HepG2 (cell line): Measurements from ENCODE around the gene OVCH1. TPM values are rescaled to one million over a fixed set of nuclear protein-coding genes. Genes with fewer than 3 reads are reported as not detected.

Source experiments
- BRD4 ChIP-seq: sonication (generic); formaldehyde crosslinking; IDR thresholded peaks from 2 replicates; pipeline ENCODE4 v1.4.0; 2020; ENCODE audit warnings: missing genetic modification reagents
- CTCF ChIP-seq: sonication (generic); formaldehyde crosslinking; IDR thresholded peaks from 2 replicates; pipeline ENCODE4 v1.5.0; 2020; ENCODE audit warnings: mild to moderate bottlenecking, missing genetic modification reagents, moderate library complexity
- KIAA2018 ChIP-seq: sonication (generic); formaldehyde crosslinking; IDR thresholded peaks from 2 replicates; pipeline ENCODE4 v1.5.0; 2020; ENCODE audit warnings: mild to moderate bottlenecking, missing genetic modification reagents, borderline replicate concordance
- MLXIP ChIP-seq: sonication (generic); formaldehyde crosslinking; IDR thresholded peaks from 2 replicates; pipeline ENCODE4 v1.9.0; 2021; ENCODE audit warnings: missing genetic modification reagents, borderline replicate concordance
- SIN3A ChIP-seq: IDR thresholded peaks from 2 replicates; pipeline ENCODE4 v1.6.1; 2011; ENCODE audit warnings: low read depth, mild to moderate bottlenecking, control low read depth, low read length, borderline replicate concordance
- TEAD3 ChIP-seq: optimal IDR thresholded peaks from 2 replicates; pipeline ENCODE3; 2016; ENCODE audit warnings: borderline replicate concordance
- polyA plus RNA-seq, 8 experiments: library from polyadenylated mRNA; depleted of rRNA in 3 of 8; stranded (reverse) in 7 of 8; unstranded in 1 of 8; fragments of >200 nt; fragmentation: Illumina TruSeq in 4 of 8; extraction: Trizol in 4 of 8; gene quantifications; 2 replicates each; pipeline versions ENCODE4 v1.2.1 to v1.2.3, GENCODE V29; 2011 to 2016; ENCODE audit warnings: low read depth in 4 of 8, missing spikeins in 1 of 8, mixed read lengths in 1 of 8; ENCODE audit not compliant: insufficient read depth in 1 of 8
- total RNA-seq, 5 experiments: library from RNA; depleted of rRNA; stranded (reverse); fragments of >200 nt; fragmentation: Illumina TruSeq; extraction: Trizol; gene quantifications; 2 replicates each; pipeline ENCODE4 v1.2.3, GENCODE V29; 2016; ENCODE audit warnings: low read depth in 1 of 5
- TF ChIP-seq, protein P1 (sequence below): sonication (generic); formaldehyde crosslinking; IDR thresholded peaks from 2 replicates; pipeline ENCODE4 v1.4.0; 2020; ENCODE audit warnings: missing genetic modification reagents, borderline replicate concordance
- TF ChIP-seq, protein P2 (sequence below): sonication (generic); formaldehyde crosslinking; IDR thresholded peaks from 2 replicates; pipeline ENCODE4 v1.8.0; 2022; ENCODE audit warnings: mild to moderate bottlenecking, missing genetic modification reagents

OVCH1 gene
- total and polyA plus RNA-seq, 2 of the 13 experiments (the other 11 are each of a cell fraction or from before 2014, with no cell fraction given) = not detected

DNA sequence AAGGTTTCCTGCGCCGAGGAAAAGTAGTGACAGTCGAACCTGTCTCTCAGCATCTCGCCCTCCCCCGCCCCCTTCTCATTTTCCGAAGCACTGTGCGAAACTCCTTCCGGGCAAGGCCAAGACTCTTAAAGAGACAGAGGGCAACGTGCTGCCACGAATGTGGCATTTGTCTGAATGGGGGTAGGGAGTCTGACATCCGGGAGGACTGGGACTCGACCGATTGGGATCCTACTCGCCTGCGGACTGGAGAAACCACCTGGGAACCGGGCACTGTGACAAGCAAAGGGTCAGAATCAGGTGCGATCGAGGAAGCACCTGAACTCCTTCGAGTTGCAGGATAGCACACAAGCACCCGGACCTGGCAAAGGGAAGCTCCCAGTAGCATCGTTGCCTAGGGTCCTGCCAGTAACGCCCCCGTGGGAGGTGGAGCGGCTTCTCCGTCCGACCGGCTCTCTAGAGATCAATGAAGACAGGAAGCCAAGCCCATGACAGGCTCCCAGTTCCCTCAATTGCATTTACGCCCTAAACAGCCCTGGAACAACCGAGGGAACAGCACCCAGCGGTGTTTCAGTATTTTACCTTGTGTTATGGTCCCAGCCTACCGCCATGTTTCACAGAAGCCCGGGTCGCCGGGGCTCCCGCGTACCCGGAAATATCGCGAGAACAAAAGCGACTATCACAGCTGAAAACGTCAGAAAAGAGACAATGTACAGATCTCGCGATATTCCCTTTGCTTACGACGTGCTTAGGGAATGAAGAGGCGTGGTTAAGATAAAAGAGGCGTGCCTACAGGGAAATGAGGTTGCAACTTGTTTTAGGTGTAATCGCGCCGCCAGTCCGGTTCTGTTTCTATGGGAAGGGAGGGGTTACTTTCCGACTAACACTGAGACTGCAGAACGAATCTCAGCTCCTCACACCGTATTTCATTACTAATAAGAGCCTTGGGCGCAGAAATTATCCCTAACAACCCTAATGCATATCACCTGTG, 116.7 kb downstream of the OVCH1 start, which contains the start of gene ERGIC2 (continued):
- TF ChIP-seq TEAD3 (CRISPR knock-in tag) = peak; percentile 61
- TF ChIP-seq, protein P1, sequence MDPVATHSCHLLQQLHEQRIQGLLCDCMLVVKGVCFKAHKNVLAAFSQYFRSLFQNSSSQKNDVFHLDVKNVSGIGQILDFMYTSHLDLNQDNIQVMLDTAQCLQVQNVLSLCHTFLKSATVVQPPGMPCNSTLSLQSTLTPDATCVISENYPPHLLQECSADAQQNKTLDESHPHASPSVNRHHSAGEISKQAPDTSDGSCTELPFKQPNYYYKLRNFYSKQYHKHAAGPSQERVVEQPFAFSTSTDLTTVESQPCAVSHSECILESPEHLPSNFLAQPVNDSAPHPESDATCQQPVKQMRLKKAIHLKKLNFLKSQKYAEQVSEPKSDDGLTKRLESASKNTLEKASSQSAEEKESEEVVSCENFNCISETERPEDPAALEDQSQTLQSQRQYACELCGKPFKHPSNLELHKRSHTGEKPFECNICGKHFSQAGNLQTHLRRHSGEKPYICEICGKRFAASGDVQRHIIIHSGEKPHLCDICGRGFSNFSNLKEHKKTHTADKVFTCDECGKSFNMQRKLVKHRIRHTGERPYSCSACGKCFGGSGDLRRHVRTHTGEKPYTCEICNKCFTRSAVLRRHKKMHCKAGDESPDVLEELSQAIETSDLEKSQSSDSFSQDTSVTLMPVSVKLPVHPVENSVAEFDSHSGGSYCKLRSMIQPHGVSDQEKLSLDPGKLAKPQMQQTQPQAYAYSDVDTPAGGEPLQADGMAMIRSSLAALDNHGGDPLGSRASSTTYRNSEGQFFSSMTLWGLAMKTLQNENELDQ = no peak
- peak; percentile 76; the same call in 1 of the 2 replicates for TF ChIP-seq SIN3A
- TF ChIP-seq CTCF (CRISPR knock-in tag) = no peak
- TF ChIP-seq, protein P2, sequence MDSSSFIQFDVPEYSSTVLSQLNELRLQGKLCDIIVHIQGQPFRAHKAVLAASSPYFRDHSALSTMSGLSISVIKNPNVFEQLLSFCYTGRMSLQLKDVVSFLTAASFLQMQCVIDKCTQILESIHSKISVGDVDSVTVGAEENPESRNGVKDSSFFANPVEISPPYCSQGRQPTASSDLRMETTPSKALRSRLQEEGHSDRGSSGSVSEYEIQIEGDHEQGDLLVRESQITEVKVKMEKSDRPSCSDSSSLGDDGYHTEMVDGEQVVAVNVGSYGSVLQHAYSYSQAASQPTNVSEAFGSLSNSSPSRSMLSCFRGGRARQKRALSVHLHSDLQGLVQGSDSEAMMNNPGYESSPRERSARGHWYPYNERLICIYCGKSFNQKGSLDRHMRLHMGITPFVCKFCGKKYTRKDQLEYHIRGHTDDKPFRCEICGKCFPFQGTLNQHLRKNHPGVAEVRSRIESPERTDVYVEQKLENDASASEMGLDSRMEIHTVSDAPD (CRISPR knock-in tag) = no peak
- no peak for TF ChIP-seq BRD4
- no peak for TF ChIP-seq MLXIP (CRISPR knock-in tag)
- no peak for TF ChIP-seq KIAA2018 (CRISPR knock-in tag)
